ENCODE results near the gene ENPP3. TPM values are rescaled to one million over a fixed set of nuclear protein-coding genes. Genes with fewer than 3 reads are reported as not detected.
"Not testable (repeated sequence)": the region's sequence is repeated elsewhere in the genome, so short reads cannot be mapped to it uniquely, and the experiment has no call there.

ENPP3 gene
- total and polyA plus RNA-seq, 10 donors, result 0.23 to 1.3 (median 0.54) TPM

- H3K27me3 ChIP-seq (replicated peaks in 1 of 7); DNase-seq; H3K4me3 ChIP-seq; intact Hi-C loops (cut with DNase I; ENCODE audit: low total_unique reads); H3K36me3 ChIP-seq; H3K27ac ChIP-seq; H3K4me1 ChIP-seq; H3K9me3 ChIP-seq: not testable (repeated sequence)
- TF ChIP-seq CTCF (IDR thresholded peaks at IDR 0.05 in 8 of 11, conservative IDR thresholded peaks at IDR 0.05 in 3 of 11), result peak in 1 of 11 experiments; percentile 9
- 83 to 100% (median 95%) methylated on average over 2 to 6 of the region's 6 CpGs for WGBS, 5 donors
Measured at GRCh38 chr6:131715567-131715966, 78.5 kb downstream of the ENPP3 start.

GRCh38 chr6:131717836-131718542 is 80.9 kb downstream of the ENPP3 start:
- DNase-seq, result no peak
- Histone ChIP-seq H3K27ac (no peak overlapping the region), H3K9me3 (no peaks in the 10 kb centered on the region), H3K27me3 (replicated peaks in 1 of 7) (no peaks in the 10 kb centered on the region), H3K4me3 (no peak overlapping the region), H3K4me1 (no peaks in the 10 kb centered on the region), H3K36me3 (no peaks in the 10 kb centered on the region)
- intact Hi-C loops (cut with DNase I; ENCODE audit: low total_unique reads), result no loop called here
- 83 to 95% (median 84%) methylated on average over 3 of the region's 3 CpGs for WGBS, 5 donors
- TF ChIP-seq POLR2A (IDR thresholded peaks at IDR 0.05) (no peak), POLR2AphosphoS5 (IDR thresholded peaks at IDR 0.05) (no peak), CTCF (IDR thresholded peaks at IDR 0.05 in 8 of 11, conservative IDR thresholded peaks at IDR 0.05 in 3 of 11) (no peak)

GRCh38 chr6:131721161-131721560 is 84.1 kb downstream of the ENPP3 start:
- Histone ChIP-seq H3K27ac (no peak overlapping the region), H3K4me1 (no peaks in the 10 kb centered on the region), H3K9me3 (no peaks in the 10 kb centered on the region), H3K36me3 (no peaks in the 10 kb centered on the region), H3K27me3 (replicated peaks in 1 of 7) (no peaks in the 10 kb centered on the region), H3K4me3 (no peak overlapping the region)
- DNase-seq, result no peak
- intact Hi-C loops (cut with DNase I; ENCODE audit: low total_unique reads), result no loop called here
- 72 to 86% (median 78%) methylated on average over 2 of the region's 2 CpGs for WGBS, 5 donors
- TF ChIP-seq CTCF (IDR thresholded peaks at IDR 0.05 in 8 of 11, conservative IDR thresholded peaks at IDR 0.05 in 3 of 11) (no peak), POLR2AphosphoS5 (IDR thresholded peaks at IDR 0.05) (no peak), POLR2A (IDR thresholded peaks at IDR 0.05) (no peak)

- DNase-seq, result no peak
- H3K4me1 ChIP-seq, result no peaks in the 10 kb centered on the region
- no peak overlapping the region for H3K27ac ChIP-seq
- no peaks in the 10 kb centered on the region for H3K27me3 ChIP-seq (replicated peaks in 1 of 7)
- WGBS, 5 donors, result 77 to 86% (median 80%) methylated on average over 2 of the region's 2 CpGs
- intact Hi-C loops (cut with DNase I; ENCODE audit: low total_unique reads), result no loop called here
- no peak overlapping the region for H3K4me3 ChIP-seq
- peaks cover 0 to 4% (median 0%) of the 10 kb centered on the region in 8 donors for H3K9me3 ChIP-seq
- no peaks in the 10 kb centered on the region for H3K36me3 ChIP-seq
- TF ChIP-seq CTCF (IDR thresholded peaks at IDR 0.05 in 8 of 11, conservative IDR thresholded peaks at IDR 0.05 in 3 of 11) (no peak), POLR2A (IDR thresholded peaks at IDR 0.05) (no peak), POLR2AphosphoS5 (IDR thresholded peaks at IDR 0.05) (no peak)
Measured at GRCh38 chr6:131724114-131724513, 87.0 kb downstream of the ENPP3 start.
